Naive thymus-derived CD4-positive, alpha-beta T cell (primary cell): ENCODE measurements around the gene SHB. TPM values are rescaled to one million over a fixed set of nuclear protein-coding genes. Genes with fewer than 3 reads are reported as not detected.
A peak's percentile ranks its signal among the peaks of the same experiment; 100 is the strongest.

ENCODE experiments used
- ATAC-seq: fragments of 150-1000 bp; cut with Tn5 transposase; 2 replicates; pipeline ENCODE4 v1.10.0; 2021; ENCODE audit warnings: mild to moderate bottlenecking, moderate library complexity
- CTCF ChIA-PET: fragments of 350-600 bp; sonication (Branson Sonifier 250); formaldehyde crosslinking; loops from one replicate; lab custom pipeline; 2021; ENCODE audit warnings: antibody characterized with exemption; lab: Charles Lee
- POLR2A ChIA-PET: fragments of 350-600 bp; sonication (Branson Sonifier 250); formaldehyde crosslinking; loops from one replicate; lab custom pipeline; 2021; ENCODE audit warnings: antibody characterized with exemption, inconsistent platforms; lab: Charles Lee
- DNase-seq, 9 donors: peaks; one replicate each; pipeline versions ENCODE4 v3.0.0 to v3.0.0-alpha.2; 2020 to 2022; ENCODE audit warnings: mixed read lengths in 1 of 9
- H3K27ac ChIP-seq: one replicate; pipeline ENCODE4 v1.7.0; 2013; ENCODE audit warnings: mild to moderate bottlenecking, low read depth, low read length, moderate library complexity
- H3K27me3 ChIP-seq, 2 donors: one replicate each; pipeline ENCODE4 v1.7.0; 2013; ENCODE audit warnings: low read length in 2 of 2, mild to moderate bottlenecking in 2 of 2, moderate library complexity in 2 of 2; ENCODE audit not compliant: control insufficient read depth in 2 of 2, insufficient read depth in 2 of 2
- H3K36me3 ChIP-seq, 3 experiments: 1 replicate in 2 of 3; 2 replicates in 1 of 3; pipeline ENCODE4 v1.7.0; 2013; ENCODE audit warnings: low read length in 3 of 3, mild to moderate bottlenecking in 3 of 3, moderate library complexity in 1 of 3; ENCODE audit not compliant: insufficient read depth in 3 of 3, control insufficient read depth in 2 of 3
- H3K4me1 ChIP-seq, 2 donors: one replicate each; pipeline ENCODE4 v1.7.0; 2013; ENCODE audit warnings: low read length in 2 of 2, mild to moderate bottlenecking in 2 of 2, moderate library complexity in 1 of 2; ENCODE audit not compliant: control insufficient read depth in 2 of 2, insufficient read depth in 2 of 2
- H3K4me3 ChIP-seq: 2 replicates; pipeline ENCODE4 v1.7.0; 2013; ENCODE audit warnings: mild to moderate bottlenecking, low read length
- H3K9me3 ChIP-seq, 3 experiments: 1 replicate in 2 of 3; 2 replicates in 1 of 3; pipeline ENCODE4 v1.7.0; 2013; ENCODE audit warnings: low read length in 3 of 3; ENCODE audit not compliant: control insufficient read depth in 2 of 3
- H3K27ac Mint-ChIP-seq, 9 donors: one replicate each; pipeline ENCODE4 v1.8.0; 2020 to 2022; ENCODE audit warnings: mixed read lengths in 9 of 9, mild to moderate bottlenecking in 8 of 9, moderate library complexity in 5 of 9, inconsistent platforms in 2 of 9
- H3K27me3 Mint-ChIP-seq, 5 donors: one replicate each; pipeline ENCODE4 v1.8.0; 2021 to 2022; ENCODE audit warnings: mixed read lengths in 5 of 5, mild to moderate bottlenecking in 1 of 5
- H3K36me3 Mint-ChIP-seq, 5 donors: one replicate each; pipeline ENCODE4 v1.8.0; 2020 to 2022; ENCODE audit warnings: mixed read lengths in 5 of 5, mild to moderate bottlenecking in 3 of 5, inconsistent platforms in 1 of 5
- H3K4me1 Mint-ChIP-seq, 7 donors: one replicate each; pipeline ENCODE4 v1.8.0; 2020 to 2022; ENCODE audit warnings: mixed read lengths in 7 of 7, mild to moderate bottlenecking in 3 of 7, inconsistent platforms in 1 of 7
- H3K4me3 Mint-ChIP-seq, 10 donors: one replicate each; pipeline ENCODE4 v1.8.0; 2020 to 2022; ENCODE audit warnings: mild to moderate bottlenecking in 10 of 10, mixed read lengths in 10 of 10, moderate library complexity in 6 of 10, inconsistent platforms in 2 of 10
- H3K9me3 Mint-ChIP-seq, 11 donors: one replicate each; pipeline ENCODE4 v1.8.0; 2020 to 2022; ENCODE audit warnings: mixed read lengths in 11 of 11, mild to moderate bottlenecking in 4 of 11, inconsistent platforms in 1 of 11, moderate library complexity in 1 of 11
- intact Hi-C, 2 donors: fragments of 100-400 bp; cut with micrococcal nuclease; formaldehyde crosslinking; loops; one replicate each; pipeline ENCODE4 v1.15.1; 2023
- polyA plus RNA-seq, 2 donors: library from polyadenylated mRNA; unstranded; fragments of 300-500 nt; fragmentation: Illumina TruSeq; gene quantifications; one replicate each; pipeline ENCODE4 v1.2.3, GENCODE V29; 2021
- total RNA-seq, 6 experiments: library from RNA in 5 of 6; stranded (reverse) in 5 of 6; gene quantifications; 1 replicate in 5 of 6; 2 replicates in 1 of 6; pipeline ENCODE4 v1.2.3 and lab custom pipeline; 2021 to 2026

Gene SHB
- total and polyA plus RNA-seq, 7 experiments from 2014 or later, result 0.15 to 2.0 (median 0.68) TPM

- no peaks in the 10 kb centered on the region for H3K36me3 ChIP-seq
- peaks cover 0 to 1% (median 0%) of the 10 kb centered on the region in 11 donors for H3K9me3 Mint-ChIP-seq
- no peaks in the 10 kb centered on the region for H3K9me3 ChIP-seq
- H3K4me1 Mint-ChIP-seq, result peaks cover 0 to 5% (median 0%) of the 10 kb centered on the region in 7 donors
- intact Hi-C loops, result no loop called here
- no peak overlapping the region for H3K27ac ChIP-seq
- H3K27ac Mint-ChIP-seq, result peak overlapping the region in 1 of 9 donors; percentile 30
- ATAC-seq, result peak; percentile 14
- no peak for DNase-seq
- peak overlapping the region in 1 of 10 donors; percentile 35 for H3K4me3 Mint-ChIP-seq
- H3K4me3 ChIP-seq, result no peak overlapping the region
- POLR2A ChIA-PET, result no interaction called here
- no peaks in the 10 kb centered on the region for H3K27me3 ChIP-seq
- CTCF ChIA-PET, result no interaction called here
- H3K27me3 Mint-ChIP-seq, result peaks cover 0 to 3% (median 0%) of the 10 kb centered on the region in 5 donors
- no peaks in the 10 kb centered on the region for H3K4me1 ChIP-seq
- H3K36me3 Mint-ChIP-seq, result no peaks in the 10 kb centered on the region
These were observed 84.1 kb downstream of the SHB start for GRCh38 chr9:37984672-37985611.

- H3K27ac ChIP-seq, result no peak overlapping the region
- CTCF ChIA-PET, result no interaction called here
- H3K27me3 ChIP-seq, result no peaks in the 10 kb centered on the region
- Mint-ChIP-seq H3K9me3 (peaks cover 0 to 1% (median 0%) of the 10 kb centered on the region in 11 donors), H3K4me1 (peaks cover 0 to 5% (median 0%) of the 10 kb centered on the region in 7 donors), H3K27ac (no peak overlapping the region), H3K4me3 (no peak overlapping the region), H3K36me3 (no peaks in the 10 kb centered on the region), H3K27me3 (peaks cover 0 to 4% (median 0%) of the 10 kb centered on the region in 5 donors)
- intact Hi-C loops, result no loop called here
- no peaks in the 10 kb centered on the region for H3K9me3 ChIP-seq
- no peak overlapping the region for H3K4me3 ChIP-seq
- no peak for DNase-seq
- no peak for ATAC-seq
- POLR2A ChIA-PET, result no interaction called here
- H3K36me3 ChIP-seq, result no peaks in the 10 kb centered on the region
- no peaks in the 10 kb centered on the region for H3K4me1 ChIP-seq
These were observed 84.8 kb downstream of the SHB start for GRCh38 chr9:37984278-37984671.

DNA sequence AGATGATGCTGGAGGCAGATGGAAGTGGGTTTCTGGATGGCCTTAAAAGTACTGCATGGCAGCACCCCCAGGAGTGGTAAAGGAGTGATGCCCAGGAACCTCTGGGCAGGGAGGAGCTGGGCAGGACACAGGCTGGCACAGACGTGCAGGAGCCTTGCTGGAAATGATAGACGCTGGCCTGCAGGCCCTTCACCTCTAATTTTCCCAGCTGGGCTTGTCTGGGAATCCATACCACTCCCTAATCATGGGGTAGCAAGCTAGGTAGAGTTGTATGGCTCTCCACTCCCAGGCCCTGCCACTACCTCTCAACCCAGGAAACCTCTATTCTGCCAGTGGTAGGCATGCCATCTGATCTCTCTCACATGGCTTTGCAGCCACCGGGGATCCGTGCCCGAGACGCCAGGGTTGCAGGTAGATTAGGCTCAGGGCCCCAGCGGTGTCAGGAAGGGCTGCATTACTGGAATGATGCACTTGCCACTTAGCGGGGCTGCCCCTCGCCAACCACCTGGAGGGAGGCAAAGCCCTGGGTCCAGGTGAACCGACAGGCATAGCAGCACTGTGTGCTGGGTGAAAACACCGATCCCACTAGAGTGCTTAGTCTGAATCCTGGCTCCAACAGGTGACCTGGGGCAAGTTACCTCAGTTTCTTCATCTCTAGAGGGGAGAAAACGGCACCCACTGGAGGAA lies 85.5 kb downstream of the SHB start:
- Histone ChIP-seq H3K27ac (no peak overlapping the region), H3K36me3 (no peaks in the 10 kb centered on the region), H3K4me1 (no peaks in the 10 kb centered on the region), H3K9me3 (no peaks in the 10 kb centered on the region), H3K4me3 (no peak overlapping the region), H3K27me3 (no peaks in the 10 kb centered on the region)
- Mint-ChIP-seq H3K36me3 (no peaks in the 10 kb centered on the region), H3K27me3 (peaks cover 0 to 5% (median 0%) of the 10 kb centered on the region in 5 donors), H3K9me3 (peaks cover 0 to 1% (median 0%) of the 10 kb centered on the region in 11 donors), H3K27ac (no peak overlapping the region), H3K4me3 (no peak overlapping the region), H3K4me1 (peaks cover 0 to 5% (median 0%) of the 10 kb centered on the region in 7 donors)
- DNase-seq, result no peak
- ATAC-seq, result no peak
- ChIA-PET POLR2A (no interaction called here), CTCF (no interaction called here)
- intact Hi-C loops, result no loop called here

DNA sequence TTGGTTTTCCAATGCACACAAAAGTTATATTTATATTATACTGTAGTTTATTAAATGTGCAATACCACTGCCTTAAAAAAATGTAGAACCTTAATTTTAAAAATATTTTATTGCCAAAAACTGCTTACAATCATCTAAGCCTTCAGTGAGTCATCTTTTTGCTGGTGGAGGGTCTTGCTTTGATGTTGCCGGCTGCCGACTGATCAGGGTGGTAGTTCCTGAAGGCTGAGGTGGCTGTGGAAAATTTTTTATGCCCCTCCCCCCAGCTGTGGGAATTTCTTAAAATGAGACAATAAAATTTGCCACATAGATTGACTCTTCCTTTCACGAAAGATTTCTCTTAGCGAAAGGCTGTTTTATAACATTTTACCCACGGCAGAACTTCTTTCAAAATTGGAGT lies 89.2 kb downstream of the SHB start:
- H3K4me1 Mint-ChIP-seq, result peaks cover 0 to 3% (median 0%) of the 10 kb centered on the region in 7 donors
- H3K27me3 ChIP-seq, result no peaks in the 10 kb centered on the region
- intact Hi-C loops, result no loop called here
- no peaks in the 10 kb centered on the region for H3K36me3 Mint-ChIP-seq
- H3K36me3 ChIP-seq, result no peaks in the 10 kb centered on the region
- H3K9me3 Mint-ChIP-seq, result peaks cover 0 to 1% (median 0%) of the 10 kb centered on the region in 11 donors
- H3K4me3 ChIP-seq, result no peak overlapping the region
- H3K27ac Mint-ChIP-seq, result peak overlapping the region in 1 of 9 donors; percentile 69
- POLR2A ChIA-PET, result no interaction called here
- ATAC-seq (no peak), DNase-seq (no peak)
- peaks cover 0 to 5% (median 0%) of the 10 kb centered on the region in 5 donors for H3K27me3 Mint-ChIP-seq
- H3K27ac ChIP-seq, result no peak overlapping the region
- H3K4me3 Mint-ChIP-seq, result no peak overlapping the region
- CTCF ChIA-PET, result no interaction called here
- no peaks in the 10 kb centered on the region for H3K4me1 ChIP-seq
- H3K9me3 ChIP-seq, result no peaks in the 10 kb centered on the region

DNA sequence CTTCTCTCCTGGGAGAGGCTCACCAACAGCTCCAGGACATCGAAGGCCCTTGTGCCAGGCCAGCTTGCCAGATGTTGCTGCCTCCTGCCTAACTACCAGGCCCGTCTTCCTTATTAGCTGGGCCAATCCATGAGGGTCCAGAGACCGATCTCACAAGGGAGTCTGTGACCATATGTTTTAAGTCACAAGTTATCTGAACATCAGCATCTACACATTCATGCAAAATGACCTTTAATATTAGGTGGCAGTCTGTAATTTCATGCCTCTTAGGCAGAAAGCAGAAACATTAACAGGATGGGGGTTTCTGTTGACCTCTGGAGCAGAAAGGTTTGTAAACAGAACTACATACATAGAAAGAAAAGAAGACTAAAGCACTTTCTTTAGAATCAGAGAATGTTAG lies 90.0 kb downstream of the SHB start:
- Histone ChIP-seq H3K36me3 (no peaks in the 10 kb centered on the region), H3K27ac (no peak overlapping the region), H3K4me3 (no peak overlapping the region), H3K4me1 (no peaks in the 10 kb centered on the region), H3K27me3 (no peaks in the 10 kb centered on the region), H3K9me3 (no peaks in the 10 kb centered on the region)
- DNase-seq, result no peak
- Mint-ChIP-seq H3K9me3 (no peaks in the 10 kb centered on the region), H3K27ac (no peak overlapping the region), H3K4me3 (no peak overlapping the region), H3K27me3 (peaks cover 0 to 5% (median 0%) of the 10 kb centered on the region in 5 donors), H3K4me1 (no peaks in the 10 kb centered on the region), H3K36me3 (no peaks in the 10 kb centered on the region)
- ATAC-seq, result no peak
- CTCF ChIA-PET, result interaction anchor here (0.6 kb wide), 1 partner anchor 206 kb away, joined by 4 read pairs; no protein-coding TSS in a partner anchor
- POLR2A ChIA-PET, result no interaction called here
- intact Hi-C loops, result no loop called here

- H3K9me3 Mint-ChIP-seq, result no peaks in the 10 kb centered on the region
These were observed 90.6 kb downstream of the SHB start for GRCh38 chr9:37978481-37978864.

More at GRCh38 chr9:37978481-37978864, 90.6 kb downstream of the SHB start:
- no peaks in the 10 kb centered on the region for H3K27me3 ChIP-seq
- no peaks in the 10 kb centered on the region for H3K4me1 ChIP-seq
- H3K27ac Mint-ChIP-seq, result no peak overlapping the region
- H3K36me3 Mint-ChIP-seq, result no peaks in the 10 kb centered on the region
- H3K4me1 Mint-ChIP-seq, result no peaks in the 10 kb centered on the region
- H3K4me3 Mint-ChIP-seq, result no peak overlapping the region
- no peak overlapping the region for H3K27ac ChIP-seq
- CTCF ChIA-PET, result no interaction called here
- DNase-seq (no peak), ATAC-seq (no peak)
- POLR2A ChIA-PET, result no interaction called here
- no peaks in the 10 kb centered on the region for H3K36me3 ChIP-seq
- H3K27me3 Mint-ChIP-seq, result peaks cover 0 to 5% (median 0%) of the 10 kb centered on the region in 5 donors
- no peak overlapping the region for H3K4me3 ChIP-seq
- intact Hi-C loops, result no loop called here
- H3K9me3 ChIP-seq, result no peaks in the 10 kb centered on the region
